CMK (cell line): Measurements from ENCODE around the gene NAP1L1.

Source experiments
- DNase-seq: peaks from one replicate; pipeline ENCODE4 v3.0.0-alpha.2; 2010; ENCODE audit warnings: low read depth

NAP1L1 gene

DNA sequence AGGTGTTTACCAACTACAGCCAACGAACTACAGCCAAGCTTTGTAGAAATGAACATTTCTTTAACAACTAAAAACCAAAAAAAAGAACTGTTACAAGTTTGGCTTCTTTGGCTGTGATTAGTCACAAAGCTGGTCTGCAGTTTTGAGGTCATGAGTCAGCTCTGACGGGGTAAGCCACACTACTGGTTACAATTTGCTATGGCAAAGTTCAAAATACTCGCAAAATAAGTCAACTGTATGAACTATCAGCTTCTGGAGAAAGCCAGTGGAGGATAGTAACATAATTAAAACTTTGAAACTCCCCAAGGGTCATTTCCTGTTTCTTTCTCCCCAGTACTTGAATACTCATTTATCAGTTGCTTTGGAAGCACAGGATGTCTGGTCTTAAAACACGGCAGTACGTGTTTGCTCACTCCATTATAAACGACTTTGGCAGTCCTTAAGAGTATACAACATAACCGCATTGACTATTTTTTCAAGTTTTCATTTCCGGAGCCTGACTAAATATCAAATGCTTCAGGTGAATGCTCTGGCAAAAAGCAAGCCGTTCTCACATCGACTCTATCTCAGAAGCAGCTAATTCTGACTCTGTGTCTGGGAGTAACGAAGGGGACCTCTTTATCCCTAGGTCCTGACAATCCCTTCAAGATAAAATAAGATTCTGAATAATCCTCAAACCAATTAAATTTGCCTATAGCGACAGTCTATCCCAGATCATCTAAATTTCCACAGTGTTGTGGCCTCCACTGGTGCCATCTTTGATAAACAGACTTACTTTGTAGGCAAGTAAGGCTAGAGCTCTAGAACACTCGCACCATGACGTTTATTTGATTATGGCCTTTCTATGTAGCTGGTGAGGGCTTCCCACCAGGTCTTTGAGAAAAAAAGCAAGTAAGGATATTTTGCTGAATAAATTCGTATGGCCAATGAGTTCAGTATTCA lies 63.5 kb downstream of the NAP1L1 start:
- DNase-seq: no peak

DNA sequence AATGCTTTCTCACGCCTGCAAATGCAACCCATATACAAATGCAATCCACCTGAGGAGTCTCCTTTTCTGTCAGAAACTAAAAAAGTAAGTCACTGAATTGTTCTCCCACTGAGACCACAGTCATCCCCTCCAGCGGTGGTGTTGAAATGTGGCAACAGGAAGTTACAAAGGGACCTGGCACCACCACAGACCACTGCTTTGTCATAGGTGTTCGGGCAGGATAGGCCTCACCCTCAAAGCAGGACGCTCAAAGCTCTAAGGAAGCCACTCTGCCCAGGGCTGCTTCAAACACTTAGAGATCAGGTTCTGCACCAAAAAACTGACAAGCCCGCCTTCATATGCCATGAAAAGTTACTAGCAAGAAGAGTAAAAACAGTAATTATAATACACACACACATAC lies 64.2 kb downstream of the NAP1L1 start:
- no peak for DNase-seq

DNA sequence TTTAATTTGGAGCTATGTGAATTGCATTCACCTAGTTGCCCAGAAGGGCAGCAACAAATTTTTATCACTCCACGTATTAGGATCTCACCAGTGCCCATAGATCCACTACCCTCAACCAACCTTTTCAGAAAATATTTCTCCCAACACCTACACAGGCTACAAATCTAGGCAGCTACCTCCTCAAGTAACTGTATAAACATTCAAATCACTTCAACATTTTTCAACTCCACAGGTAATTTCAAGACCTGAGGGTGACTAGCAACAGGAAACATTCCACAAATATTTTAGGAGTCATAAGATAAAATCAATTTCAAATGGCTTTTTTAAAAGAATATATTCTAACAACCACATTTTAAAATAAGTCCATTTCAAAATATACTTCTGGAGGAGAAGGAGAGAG lies 65.8 kb downstream of the NAP1L1 start:
- DNase-seq: no peak

DNA sequence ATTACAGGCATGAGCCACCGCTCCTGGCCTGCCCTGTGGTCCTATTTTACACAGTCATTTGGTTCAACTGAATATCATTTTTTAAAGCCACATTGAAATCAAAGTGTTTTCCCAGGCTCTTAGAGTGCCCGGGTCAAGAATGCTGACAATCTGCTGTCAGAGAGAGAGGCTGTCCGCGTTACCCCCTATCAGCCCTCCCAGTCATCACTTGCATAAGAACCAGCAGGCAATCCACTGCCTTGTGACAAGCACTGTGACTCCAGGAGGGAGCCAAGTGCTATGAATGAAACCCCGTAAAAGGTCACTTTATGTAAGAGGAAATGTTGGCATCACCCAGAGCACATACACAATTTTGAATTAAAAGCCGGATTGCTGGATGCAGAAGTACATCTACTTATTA lies 66.4 kb downstream of the NAP1L1 start:
- no peak for DNase-seq

DNA sequence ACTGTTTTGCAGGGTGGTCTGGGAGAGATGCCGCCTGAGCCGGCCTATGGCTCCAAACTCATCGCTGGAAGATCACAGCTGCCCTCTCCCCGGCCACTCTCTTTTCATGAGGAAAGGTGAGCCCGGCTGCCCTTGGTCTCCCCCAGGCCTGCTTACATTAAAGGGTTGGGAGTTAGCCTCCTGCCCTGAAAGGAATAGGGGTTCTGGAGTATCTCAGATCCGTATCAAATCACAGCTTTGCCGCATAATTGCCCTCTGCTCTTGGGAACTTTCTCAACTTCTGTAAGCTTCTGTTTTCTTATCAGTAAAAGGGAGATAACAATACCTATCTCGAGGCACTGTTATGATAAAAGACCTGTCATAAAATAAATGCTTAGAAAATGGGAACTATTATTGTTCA lies 70.5 kb downstream of the NAP1L1 start:
- no peak for DNase-seq

DNA sequence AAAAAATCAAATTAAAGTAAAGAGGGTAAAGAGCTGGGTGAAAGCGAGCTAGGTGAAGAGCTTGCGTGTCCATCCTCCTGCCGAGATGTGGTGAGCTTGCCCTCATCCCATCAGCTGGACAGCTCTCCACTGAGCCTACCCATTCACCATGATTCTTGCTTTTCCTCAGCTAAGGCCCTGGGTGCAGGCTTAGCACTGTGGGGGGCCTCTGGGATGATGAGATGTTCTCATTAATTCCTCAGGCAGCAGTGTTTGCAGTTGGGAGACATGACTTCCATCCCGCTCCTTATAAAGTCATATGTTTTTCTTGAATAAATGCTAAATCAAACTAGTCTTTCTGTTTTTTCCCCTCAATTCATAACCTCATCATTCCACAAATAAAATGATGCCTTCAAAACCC lies 70.9 kb downstream of the NAP1L1 start:
- no peak for DNase-seq

DNA sequence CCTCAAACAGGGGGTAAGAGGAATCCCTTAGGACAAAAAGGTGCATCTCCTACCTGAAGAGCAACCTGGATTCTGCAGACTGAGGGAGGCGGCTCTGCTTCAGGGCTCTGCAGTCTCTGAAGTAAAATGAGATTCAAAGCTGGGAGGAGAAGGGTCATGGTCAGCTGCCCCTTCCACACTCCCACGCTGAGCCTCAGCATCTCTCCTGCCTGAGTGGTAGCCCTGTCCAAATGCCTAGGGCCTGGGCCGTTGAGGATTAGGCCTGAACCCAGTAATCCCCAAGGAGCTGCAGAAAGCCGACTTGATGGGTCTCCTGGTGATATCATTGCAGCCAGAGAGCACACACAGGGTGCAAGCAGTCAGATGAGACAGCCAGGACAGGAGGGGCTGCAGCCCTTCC lies 71.8 kb downstream of the NAP1L1 start:
- no peak for DNase-seq

DNA sequence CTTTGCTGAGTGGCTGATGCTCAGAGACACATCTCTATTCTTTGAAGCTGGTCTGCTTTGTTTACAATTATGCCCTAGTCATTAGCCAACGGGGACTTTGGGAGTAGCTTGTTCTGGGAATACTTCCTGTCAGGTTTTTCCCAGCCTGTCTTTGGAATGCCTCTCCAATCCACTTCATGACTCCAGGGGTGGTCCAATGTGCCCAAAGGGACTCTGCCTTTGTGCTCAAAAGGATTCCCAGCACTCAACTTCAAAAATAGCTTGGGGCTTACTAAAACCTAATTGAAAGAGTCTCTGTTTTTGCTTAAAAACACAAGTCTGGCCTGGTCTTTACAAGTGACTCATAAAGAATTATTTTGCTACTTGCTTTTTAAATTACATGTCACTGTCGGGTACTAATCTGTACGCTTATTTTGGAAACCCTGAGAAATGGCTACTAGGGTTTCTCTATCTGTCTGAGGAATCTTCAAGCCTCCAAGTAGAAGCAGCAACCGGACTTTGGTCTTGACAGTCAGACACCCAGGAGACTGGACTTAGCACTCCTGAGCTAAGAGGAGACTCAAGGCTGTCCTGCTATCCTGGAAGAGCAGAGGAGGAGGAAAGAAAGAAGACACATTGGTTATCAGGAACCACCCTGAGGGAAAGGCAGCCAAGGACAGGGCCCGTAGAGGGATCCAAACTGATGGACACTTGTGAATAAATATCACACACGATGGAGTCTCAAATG lies 73.6 kb downstream of the NAP1L1 start:
- no peak for DNase-seq

DNA sequence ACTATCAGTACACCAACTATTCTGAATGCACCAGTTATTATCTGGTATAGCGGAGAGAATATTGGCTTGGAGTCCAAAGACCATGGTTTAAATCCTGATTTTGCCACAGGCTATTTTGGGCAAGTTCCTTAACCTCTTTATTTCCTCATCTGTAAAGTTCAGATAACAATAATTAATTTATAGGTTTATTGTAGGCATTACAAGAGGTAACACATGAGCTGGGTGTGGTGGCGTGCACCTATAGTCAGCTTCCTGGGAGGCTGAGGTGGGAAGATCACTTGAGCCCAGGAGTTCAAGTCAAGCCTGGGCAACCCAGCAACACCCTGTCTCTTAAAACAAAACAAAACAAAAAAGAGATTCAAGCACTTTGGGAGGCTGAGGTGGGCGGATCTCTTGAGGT lies 76.1 kb downstream of the NAP1L1 start:
- DNase-seq: no peak

DNA sequence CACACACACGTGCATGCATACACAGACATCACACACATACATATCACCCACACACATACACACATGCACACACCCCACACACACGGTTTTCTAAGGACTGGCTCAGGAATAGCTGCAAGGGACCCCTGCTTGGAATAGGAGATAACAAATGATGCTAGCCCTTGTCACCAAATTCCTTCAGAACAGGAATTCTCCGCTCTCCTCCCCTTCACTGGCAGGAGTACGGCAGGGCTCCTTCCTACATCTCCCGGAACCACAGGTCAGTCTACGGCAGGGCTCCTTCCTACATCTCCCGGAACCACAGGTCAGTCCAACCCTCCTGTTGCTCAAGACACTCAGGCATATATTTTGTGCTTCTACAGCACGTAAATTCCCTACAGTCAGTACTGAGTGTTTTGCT lies 76.8 kb downstream of the NAP1L1 start:
- no peak for DNase-seq

DNA sequence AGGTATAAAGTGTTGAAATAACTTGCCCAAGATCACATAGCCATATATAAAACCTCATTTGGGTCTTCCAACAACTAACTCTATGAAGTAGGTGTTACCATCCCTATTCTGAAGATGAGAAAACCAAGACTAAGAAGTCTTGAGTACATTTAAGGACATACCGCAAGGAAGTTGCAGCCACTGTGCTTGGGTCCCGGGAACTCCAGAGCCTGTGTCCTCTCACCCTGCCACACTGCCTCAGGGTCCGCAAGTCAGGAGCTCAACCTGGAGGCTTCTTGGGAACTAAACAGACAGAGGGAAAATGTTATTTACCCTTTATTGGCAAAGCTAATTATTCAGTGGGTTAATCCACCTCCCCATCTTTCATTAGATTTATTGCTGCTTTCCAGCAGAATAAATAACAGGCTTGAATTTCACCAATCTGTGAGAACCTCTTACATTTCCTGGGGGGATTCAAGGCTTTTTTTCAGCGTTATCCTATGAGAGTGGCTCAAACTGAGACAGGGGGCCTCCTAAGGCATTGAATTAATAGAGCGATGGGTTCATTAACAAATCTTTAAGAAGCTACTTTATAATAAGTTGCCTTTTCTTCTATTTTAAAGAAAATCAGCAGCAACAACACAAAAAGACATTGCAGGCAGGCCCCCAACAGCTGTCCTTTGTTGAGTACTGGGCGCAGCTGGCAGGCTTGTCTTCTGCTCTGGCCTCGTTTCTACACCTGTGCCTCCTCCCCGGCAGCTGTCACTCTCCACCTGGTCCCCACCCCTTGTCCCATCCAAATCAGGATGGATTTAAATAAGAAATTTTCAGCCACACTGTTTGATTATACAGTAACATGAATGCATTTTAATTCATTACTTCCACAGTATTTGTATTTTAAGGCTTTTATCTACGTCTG lies 78.2 kb downstream of the NAP1L1 start:
- DNase-seq: no peak

DNA sequence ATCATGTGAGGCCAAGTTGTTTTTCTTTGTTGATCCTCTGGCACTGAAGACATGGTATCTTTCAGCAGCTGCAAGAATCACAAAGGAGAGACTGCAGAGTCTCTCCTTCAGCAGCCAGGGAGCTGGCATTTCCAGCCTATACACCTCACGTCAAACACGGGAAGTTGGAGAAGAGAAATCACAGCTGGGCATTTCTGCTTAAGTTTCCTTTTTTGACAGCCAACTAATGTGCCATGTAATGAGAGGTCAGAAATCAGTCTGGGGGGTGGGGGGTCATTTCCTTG lies 81.2 kb downstream of the NAP1L1 start:
- DNase-seq: no peak

DNA sequence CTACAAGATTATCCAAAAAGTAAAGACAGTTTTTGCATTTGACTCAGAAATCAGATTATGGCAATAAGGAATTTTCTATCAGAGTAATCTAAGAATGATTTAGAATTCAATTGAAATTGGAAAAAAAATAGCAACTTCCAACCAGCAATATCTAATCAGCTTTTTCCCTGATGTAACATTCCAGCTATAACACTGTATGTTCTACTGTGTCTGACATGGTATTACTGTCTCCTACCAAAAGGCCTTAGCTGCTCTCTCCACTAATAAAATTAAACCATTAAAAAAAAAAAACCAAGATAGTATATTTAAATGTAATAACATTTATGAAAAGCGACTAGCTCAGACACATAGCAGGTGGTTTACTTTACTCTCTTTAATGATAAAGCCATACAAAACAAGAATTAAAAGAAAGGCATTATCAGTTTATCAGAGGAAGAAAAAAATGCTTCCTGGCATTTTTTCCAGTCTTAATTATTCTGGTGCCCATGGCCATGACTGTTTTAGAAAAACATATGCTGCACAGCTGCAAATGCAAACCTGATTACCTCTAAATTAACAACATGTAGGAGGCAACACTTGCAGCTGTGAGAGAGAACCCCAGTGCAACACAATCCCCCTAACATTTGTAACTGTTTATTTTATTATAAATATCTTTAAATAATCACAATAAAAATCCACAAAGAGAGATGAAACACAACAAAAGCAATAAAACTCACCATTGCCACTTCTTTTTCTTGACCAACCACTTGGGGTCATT lies 81.7 kb downstream of the NAP1L1 start:
- DNase-seq: no peak

DNA sequence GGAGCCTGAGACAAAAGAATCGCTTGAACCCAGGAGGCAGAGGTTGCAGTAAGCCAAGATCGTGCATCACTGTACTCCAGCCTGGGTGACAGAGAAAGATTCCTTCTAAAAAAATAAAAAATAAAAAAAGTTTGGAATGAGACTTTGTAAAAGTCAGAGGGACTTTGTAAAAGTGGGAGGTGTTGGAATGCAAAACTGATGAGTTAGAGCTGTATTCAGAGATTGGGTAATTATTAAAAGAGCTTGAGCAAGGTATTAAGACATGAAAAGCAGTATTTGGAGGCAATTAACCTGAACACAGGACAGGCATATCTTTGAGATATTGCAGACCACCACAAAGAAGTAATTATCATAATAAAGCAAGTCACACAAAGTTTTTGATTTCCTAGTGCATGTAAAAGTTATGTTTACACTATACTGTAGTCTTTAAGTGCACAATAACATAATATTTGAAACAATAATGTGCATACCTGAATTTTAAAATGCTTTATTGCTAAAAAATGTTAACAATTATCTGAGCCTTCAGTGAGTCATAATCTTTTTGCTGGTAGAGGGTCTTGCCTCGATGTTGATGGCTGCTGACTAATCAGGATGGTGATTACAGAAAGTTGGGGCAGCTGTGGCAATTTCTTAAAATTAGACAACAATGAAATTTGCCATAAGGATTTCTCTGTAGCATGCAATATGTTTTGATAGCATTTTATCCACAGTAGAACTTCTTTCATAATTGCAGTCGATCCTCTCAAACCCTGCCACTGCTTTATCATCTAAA lies 86.0 kb downstream of the NAP1L1 start:
- no peak for DNase-seq

DNA sequence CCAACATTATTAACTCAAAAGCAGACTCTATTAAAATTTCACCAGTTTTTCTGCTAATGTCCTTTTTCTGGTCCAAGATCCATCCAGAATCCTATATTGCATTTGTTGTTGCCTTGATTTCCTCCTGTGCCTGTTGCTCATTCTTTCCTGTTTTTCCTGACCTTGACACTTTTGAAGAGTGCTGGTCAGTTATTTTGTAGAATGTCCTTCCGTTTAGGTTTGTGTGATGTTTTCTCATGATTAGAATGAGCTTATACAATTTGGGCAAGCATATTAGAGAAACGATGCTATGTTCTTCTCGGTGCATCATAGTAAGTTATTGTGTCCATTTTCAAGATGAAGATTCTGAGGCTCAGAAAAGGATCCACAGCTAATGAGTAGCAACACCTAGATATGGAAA lies 86.8 kb downstream of the NAP1L1 start:
- DNase-seq: no peak

DNA sequence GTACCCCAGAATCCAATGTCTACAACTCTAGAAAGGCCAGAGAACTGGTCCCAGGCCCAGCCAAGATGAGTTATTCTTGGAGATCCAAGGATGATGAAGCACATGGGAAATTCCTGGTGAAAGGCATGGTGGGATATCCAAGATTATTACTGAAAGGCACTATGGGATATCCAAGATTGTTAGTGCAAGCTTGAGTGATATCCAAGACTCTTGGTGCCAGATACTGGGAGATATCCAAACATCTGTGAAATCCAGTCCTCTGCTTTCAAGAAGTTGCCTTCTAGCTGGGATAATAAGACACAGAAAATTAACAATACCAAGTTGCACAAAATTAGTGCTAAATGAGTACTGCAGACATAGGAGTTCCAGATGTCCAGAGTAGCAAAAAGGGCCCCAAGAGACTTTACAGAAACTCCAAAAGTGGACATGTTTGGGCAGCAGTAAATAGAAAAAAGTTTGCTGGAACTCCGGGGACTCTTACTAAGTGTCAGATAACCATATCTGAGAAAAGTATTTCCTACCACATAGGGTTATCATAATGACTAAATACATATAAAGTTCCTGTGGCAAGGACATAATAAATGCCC lies 87.5 kb downstream of the NAP1L1 start:
- no peak for DNase-seq

DNA sequence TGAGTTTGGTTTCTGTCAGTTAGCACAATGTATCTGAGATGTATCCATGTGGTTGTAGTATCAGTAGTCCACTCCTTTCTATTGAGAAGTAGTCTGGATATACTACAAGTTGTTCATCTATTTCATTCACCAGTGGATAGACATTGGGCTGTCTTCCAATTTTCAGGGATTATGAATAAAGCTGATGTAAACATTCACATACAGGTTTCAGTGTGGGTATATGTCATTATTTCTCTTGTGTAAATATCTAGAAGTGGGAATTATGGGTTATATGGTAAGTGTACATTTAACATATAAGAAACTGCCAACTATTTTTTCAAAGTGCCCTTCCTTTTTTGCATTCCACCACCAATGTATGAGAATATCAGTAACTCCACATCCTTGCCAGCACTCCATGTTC lies 88.8 kb downstream of the NAP1L1 start:
- DNase-seq: no peak

DNA sequence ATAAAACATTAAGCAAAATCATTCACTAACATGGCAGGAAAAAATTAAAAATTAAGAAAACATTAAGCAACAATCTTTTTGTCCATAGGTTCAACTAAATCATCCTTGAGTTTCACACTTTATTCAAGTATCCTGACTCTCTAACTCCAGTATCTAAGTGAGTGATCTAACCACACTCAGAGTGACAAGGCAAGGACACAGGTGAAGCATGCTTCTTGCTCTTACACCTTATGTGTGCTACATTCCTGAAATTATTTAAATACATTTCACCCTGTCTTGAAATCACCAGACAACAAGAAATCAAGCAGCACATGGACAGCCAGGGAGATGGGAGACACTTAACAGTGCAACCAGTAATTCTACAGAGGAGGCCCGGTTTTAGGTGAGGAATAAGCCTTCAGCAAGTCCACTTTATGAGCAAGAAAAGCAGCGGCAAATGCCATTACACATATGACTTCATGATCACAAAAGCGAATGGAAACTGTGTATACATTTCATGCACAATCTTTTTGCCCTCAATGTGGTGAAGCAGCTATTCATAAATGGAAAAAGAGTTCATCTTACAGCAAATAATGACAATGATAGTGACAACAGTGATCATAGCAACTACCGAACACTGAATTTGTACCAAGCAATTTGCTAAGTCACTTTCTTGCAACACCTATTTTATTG lies 90.3 kb downstream of the NAP1L1 start:
- no peak for DNase-seq

DNA sequence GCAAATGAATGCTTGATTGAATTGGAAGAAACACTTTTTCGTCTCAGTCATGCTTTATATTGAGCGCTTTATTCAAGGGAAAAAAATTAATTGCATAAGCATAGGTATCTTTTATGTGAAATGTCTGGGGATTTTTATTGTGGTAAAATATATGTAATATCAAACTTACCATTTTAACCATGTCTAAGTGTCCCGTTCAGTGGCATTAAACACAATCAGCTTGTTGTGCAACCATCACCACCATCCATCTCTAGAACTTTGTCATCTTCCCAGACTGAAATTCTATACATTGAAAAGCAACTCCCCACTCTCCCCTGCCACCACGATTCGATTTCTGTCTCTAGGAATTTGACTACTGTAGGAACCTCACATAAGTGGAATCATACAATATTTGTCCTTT lies 92.7 kb downstream of the NAP1L1 start:
- DNase-seq: no peak
